Loucy (cell line): ENCODE results near the gene FSTL5.

ENCODE experiments used
- H2AFZ ChIP-seq: fragments of 200-600 bp; sonication (generic); 2 replicates; pipeline ENCODE4 v1.6.0; 2016; ENCODE audit warnings: antibody characterized with exemption, mild to moderate bottlenecking, low read length, moderate library complexity
- H3F3A ChIP-seq: fragments of 200-600 bp; 2 replicates; pipeline ENCODE4 v1.6.0; 2016; ENCODE audit warnings: antibody characterized with exemption, low read depth, mild to moderate bottlenecking
- H3K27me3 ChIP-seq: fragments of 200-600 bp; sonication (generic); 2 replicates; pipeline ENCODE4 v1.6.1; 2014; ENCODE audit warnings: low read length, mild to moderate bottlenecking; ENCODE audit not compliant: insufficient read depth, poor library complexity, severe bottlenecking
- H3K36me3 ChIP-seq: fragments of 200-600 bp; sonication (generic); 2 replicates; pipeline ENCODE4 v1.6.1; 2016; ENCODE audit warnings: low read length; ENCODE audit not compliant: insufficient read depth
- H3K4me1 ChIP-seq: fragments of 200-600 bp; sonication (generic); 2 replicates; pipeline ENCODE4 v1.5.1; 2014; ENCODE audit warnings: low read length, mild to moderate bottlenecking; ENCODE audit not compliant: insufficient read depth, poor library complexity, severe bottlenecking
- H3K4me2 ChIP-seq: fragments of 200-600 bp; sonication (generic); 2 replicates; pipeline ENCODE4 v1.6.0; 2014; ENCODE audit warnings: antibody characterized with exemption, low read length, low read depth, mild to moderate bottlenecking; ENCODE audit not compliant: poor library complexity, severe bottlenecking
- H3K4me3 ChIP-seq: fragments of 200-600 bp; sonication (generic); 2 replicates; pipeline ENCODE4 v1.5.1; 2014; ENCODE audit warnings: low read length, mild to moderate bottlenecking, mixed read lengths; ENCODE audit not compliant: poor library complexity, severe bottlenecking
- H3K79me2 ChIP-seq: fragments of 200-600 bp; sonication (generic); 2 replicates; pipeline ENCODE4 v1.6.1; 2014; ENCODE audit warnings: low read length; ENCODE audit not compliant: insufficient read depth
- H3K9ac ChIP-seq: fragments of 200-600 bp; sonication (generic); 2 replicates; pipeline ENCODE4 v1.6.0; 2014; ENCODE audit warnings: mild to moderate bottlenecking, low read depth, low read length, moderate library complexity; ENCODE audit not compliant: poor library complexity, severe bottlenecking
- H3K9me2 ChIP-seq: fragments of 200-600 bp; sonication (generic); replicated peaks from 2 replicates; pipeline ENCODE4 v1.6.1; 2016; ENCODE audit warnings: low read depth, low read length, mixed read lengths
- H3K9me3 ChIP-seq: fragments of 200-600 bp; sonication (generic); 2 replicates; pipeline ENCODE4 v1.6.1; 2014; ENCODE audit warnings: mild to moderate bottlenecking, antibody characterized with exemption, low read length, low read depth; ENCODE audit not compliant: insufficient read depth
- H4K20me1 ChIP-seq: fragments of 200-600 bp; sonication (generic); 2 replicates; pipeline ENCODE4 v1.6.0; 2014; ENCODE audit warnings: antibody characterized with exemption, low read length, mild to moderate bottlenecking; ENCODE audit not compliant: insufficient read depth, poor library complexity, severe bottlenecking
- EZH2phosphoT487 ChIP-seq: fragments of 200-600 bp; IDR thresholded peaks from 2 replicates; pipeline ENCODE4 v1.6.1; 2018; ENCODE audit warnings: antibody characterized with exemption, mild to moderate bottlenecking, moderate library complexity, borderline replicate concordance
- TF ChIP-seq, protein P1 (sequence below): fragments of 200-600 bp; sonication (generic); conservative IDR thresholded peaks from 2 replicates; pipeline ENCODE4 v1.5.1; 2014; ENCODE audit warnings: mild to moderate bottlenecking, antibody characterized with exemption, low read length

Gene FSTL5

DNA sequence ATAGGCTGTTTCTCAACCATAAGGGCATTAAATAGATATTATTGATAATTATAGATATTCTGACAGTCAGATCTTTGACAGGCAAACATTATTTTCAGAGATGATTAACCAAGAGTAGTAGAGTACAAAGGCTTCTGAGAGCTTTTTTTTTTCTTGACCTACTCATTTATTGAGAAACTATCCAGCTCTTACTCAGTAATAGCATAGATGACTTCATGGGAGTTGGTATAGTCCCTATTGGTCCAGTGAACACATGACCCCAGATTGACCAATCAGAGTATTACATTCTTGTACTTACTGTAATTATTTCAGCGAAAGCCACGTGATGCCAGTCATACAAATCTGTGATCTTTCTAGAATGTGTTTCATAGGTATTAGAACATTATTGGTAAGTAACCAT, 508.7 kb downstream of the FSTL5 start:
- Histone ChIP-seq H3F3A (no peaks in the 10 kb centered on the region), H3K4me2 (no peak overlapping the region), H3K9me3 (no peaks in the 10 kb centered on the region), H3K9ac (no peak overlapping the region), H3K36me3 (no peaks in the 10 kb centered on the region), H3K4me3 (no peak overlapping the region), H4K20me1 (no peaks in the 10 kb centered on the region), H3K79me2 (no peaks in the 10 kb centered on the region), H3K9me2 (no peaks in the 10 kb centered on the region), H3K27me3 (no peaks in the 10 kb centered on the region), H3K4me1 (no peaks in the 10 kb centered on the region), H2AFZ (no peak overlapping the region)
- TF ChIP-seq EZH2phosphoT487 = no peak
- TF ChIP-seq, protein P1, sequence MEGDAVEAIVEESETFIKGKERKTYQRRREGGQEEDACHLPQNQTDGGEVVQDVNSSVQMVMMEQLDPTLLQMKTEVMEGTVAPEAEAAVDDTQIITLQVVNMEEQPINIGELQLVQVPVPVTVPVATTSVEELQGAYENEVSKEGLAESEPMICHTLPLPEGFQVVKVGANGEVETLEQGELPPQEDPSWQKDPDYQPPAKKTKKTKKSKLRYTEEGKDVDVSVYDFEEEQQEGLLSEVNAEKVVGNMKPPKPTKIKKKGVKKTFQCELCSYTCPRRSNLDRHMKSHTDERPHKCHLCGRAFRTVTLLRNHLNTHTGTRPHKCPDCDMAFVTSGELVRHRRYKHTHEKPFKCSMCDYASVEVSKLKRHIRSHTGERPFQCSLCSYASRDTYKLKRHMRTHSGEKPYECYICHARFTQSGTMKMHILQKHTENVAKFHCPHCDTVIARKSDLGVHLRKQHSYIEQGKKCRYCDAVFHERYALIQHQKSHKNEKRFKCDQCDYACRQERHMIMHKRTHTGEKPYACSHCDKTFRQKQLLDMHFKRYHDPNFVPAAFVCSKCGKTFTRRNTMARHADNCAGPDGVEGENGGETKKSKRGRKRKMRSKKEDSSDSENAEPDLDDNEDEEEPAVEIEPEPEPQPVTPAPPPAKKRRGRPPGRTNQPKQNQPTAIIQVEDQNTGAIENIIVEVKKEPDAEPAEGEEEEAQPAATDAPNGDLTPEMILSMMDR = no peak

DNA sequence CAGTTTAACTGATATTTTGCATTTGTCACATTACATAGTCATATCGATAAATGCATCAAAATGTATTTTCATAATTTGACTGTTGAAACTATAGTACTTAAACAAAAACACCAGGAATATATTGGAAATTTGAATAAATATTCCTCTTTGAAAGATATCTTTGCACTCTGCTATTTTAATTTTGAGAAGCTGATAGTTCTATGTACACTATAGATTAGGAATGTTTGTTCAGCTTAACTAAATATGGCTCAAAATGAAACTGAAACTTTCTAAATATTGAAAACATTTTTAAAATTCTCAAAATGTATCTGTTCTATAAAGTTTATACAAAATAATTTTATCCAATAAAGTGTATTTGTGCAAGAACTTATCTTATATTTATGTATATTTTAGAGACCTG, 510.1 kb downstream of the FSTL5 start:
- Histone ChIP-seq H3K4me1 (no peaks in the 10 kb centered on the region), H3K9ac (no peak overlapping the region), H3K4me2 (no peak overlapping the region), H3K79me2 (no peaks in the 10 kb centered on the region), H2AFZ (no peak overlapping the region), H3K9me2 (no peaks in the 10 kb centered on the region), H3K36me3 (no peaks in the 10 kb centered on the region), H3K9me3 (no peaks in the 10 kb centered on the region), H3K27me3 (no peaks in the 10 kb centered on the region), H3F3A (no peaks in the 10 kb centered on the region), H3K4me3 (no peak overlapping the region), H4K20me1 (no peaks in the 10 kb centered on the region)
- TF ChIP-seq, protein P1 = no peak
- TF ChIP-seq EZH2phosphoT487 = no peak

DNA sequence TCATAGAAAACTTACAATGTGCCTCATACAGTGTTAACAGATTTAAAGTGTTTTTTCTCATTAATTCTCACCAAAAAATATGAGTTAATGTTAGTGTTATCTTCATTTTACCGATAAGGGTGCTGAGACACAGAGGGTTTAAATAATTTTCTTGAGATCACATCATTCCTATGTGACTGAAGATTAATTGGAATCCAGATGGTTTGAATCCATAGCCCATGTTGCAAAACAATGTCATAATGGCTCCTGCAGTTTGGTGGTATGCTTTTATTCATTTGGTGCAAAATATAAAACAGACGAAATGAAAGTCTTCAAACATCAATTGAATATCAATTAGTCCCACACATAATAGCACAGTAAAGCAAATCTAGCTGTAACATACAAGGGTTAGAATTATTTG, 512.2 kb downstream of the FSTL5 start:
- Histone ChIP-seq H3K9me2 (no peaks in the 10 kb centered on the region), H2AFZ (no peak overlapping the region), H3K79me2 (no peaks in the 10 kb centered on the region), H3K4me3 (no peak overlapping the region), H4K20me1 (no peaks in the 10 kb centered on the region), H3K9me3 (no peaks in the 10 kb centered on the region), H3K27me3 (no peaks in the 10 kb centered on the region), H3K9ac (no peak overlapping the region), H3K4me2 (no peak overlapping the region), H3K4me1 (no peaks in the 10 kb centered on the region), H3F3A (no peaks in the 10 kb centered on the region), H3K36me3 (no peaks in the 10 kb centered on the region)
- no peak for TF ChIP-seq EZH2phosphoT487
- TF ChIP-seq, protein P1 = no peak
